GM18519 (cell line): ENCODE results near the gene AMZ1.
"Not testable (repeated sequence)": the region's sequence is repeated elsewhere in the genome, so short reads cannot be mapped to it uniquely, and the experiment has no call there.

Experiments used
- ATAC-seq: cut with Tn5 transposase; IDR thresholded peaks from one replicate; pipeline ENCODE4 v1.9.1; 2021; ENCODE audit warnings: mild to moderate bottlenecking, moderate library complexity; ENCODE audit not compliant: unreplicated experiment, low FRiP score

AMZ1 gene

DNA sequence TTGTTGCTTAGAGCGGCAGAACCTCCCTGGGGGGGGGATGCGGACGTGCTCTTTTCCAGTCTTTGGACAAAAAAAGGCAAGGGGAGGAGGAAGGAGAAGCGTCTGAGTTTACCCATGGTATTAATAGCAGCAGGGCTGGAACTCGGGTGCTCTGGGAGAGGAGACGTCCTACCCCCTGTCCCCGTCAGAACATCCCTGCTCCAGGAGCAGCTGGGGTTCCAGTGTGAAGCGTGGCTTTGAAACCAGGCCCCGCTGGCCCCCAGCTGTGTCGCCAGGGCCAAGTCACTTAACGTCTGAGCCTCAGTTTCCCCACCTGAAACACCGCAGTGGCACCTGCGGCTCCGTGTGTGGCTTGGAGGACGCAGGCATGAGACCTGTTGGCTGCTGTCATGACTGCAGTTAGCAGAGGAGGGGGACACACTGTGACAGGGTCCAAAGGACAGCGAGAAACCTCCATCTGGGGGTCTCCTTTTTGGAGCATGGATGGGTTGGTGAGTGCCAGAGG is 1.4 kb downstream of the AMZ1 start:
- no peak for ATAC-seq

DNA sequence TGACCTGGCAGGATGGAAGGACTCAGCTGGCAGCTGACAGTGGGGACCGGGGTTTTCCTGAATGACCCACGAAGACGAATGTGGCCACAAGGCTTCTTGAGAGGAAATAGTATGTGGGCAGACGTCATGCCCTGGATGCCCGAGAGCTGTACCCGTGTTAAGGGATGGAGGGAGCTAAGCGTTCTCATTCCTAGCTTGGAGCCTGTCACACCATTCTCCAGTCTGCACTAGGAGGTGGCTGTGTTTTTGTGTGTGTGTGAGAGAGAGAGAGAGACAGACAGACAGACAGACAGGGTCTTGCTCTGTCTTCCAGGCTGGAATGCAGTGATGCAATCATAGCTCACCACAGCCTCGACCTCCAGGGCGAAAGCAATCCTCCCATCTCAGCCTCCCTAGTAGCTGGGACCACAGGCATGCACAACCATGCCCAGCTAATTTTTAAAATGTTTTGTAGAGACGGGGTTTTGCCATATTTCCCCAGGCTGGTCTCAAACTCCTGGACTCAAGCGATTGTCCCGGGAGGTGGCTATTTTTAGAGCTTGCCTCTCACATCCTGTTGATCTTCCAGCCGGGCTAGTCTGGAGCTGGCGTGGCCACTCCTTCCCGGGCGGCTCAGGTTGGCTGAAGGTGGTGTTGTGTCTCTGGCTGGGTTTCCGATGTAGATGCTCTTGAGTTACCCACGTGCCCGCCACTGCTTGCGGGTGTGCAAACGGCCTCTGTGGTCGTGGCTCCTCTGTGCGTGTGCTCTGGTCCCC is 2.1 kb downstream of the AMZ1 start:
- no peak for ATAC-seq

DNA sequence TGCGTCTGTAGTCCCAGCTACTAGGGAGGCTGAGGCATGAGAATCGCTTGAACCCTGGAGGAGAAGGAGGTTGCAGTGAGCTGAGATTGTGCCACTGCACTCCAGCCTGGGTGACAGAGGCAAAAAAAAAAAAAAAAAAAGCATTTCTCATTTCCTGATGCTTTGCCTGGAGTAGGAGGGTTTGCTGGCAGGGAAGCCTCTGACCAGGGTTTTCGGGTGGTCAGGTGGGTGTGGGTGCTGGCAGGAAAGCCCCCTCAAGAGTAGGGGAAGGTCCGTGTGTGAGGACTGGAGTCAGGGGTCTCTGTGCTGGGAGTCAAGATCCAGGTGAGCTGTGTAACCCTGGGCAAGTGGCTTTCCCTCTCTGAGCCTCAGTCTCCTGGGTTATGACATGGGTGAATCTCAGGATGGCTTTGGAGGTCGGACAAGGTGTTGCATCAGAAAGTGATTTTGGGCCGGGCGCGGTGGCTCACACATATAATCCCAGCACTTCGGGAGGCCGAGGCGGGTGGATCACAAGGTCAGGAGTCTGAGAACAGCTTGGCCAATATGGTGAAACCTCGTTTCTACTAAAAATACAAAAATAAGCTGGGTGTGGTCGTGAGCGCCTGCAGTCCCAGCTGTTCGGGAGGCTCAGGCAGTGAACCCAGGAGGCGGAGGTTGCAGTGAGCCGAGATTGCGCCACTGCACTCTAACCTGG is 3.2 kb downstream of the AMZ1 start:
- no peak for ATAC-seq

DNA sequence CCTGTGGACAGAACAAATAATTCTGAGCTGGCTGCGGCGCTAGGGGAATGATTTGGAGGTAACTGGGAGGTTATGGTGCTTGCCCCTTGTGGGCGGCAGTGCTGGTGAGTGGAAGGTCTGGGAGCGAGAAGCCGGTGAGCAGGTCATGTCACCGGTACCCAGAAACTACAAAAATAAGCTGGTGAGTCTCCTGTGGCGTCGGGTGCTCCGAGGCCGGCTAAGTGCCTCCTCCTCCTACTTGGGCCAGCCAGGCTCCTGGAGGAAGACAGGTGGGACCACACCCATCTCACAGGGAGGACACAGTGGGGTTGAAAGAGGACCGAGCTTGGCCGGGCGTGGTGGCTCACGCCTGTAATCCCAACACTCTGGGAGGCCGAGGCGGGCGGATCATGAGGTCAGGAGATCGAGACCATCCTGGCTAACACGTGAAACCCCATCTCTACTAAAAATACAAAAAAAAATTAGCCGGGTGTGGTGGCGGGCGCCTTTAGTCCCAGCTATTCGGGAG is 4.0 kb downstream of the AMZ1 start:
- not testable (repeated sequence) for ATAC-seq

DNA sequence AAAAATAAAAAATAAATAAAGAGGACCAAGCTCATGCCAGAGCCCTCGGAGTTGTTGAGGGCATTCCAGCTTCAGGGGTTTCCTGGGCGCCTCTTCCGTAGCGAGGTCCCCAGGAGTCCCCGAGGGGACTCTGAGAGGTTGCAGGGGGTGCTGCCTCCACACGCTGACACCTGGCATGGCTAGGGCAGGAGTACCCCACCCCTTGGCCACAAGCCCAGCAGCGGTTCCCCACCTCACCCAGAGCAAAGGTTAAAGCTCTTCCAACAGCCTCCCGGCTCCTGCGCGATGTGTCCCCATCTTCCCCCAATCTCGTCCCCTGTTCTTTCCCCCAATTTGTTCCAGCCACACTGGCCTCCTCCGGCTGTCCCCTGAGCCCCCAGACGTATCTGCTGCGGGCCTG is 4.5 kb downstream of the AMZ1 start:
- no peak for ATAC-seq

DNA sequence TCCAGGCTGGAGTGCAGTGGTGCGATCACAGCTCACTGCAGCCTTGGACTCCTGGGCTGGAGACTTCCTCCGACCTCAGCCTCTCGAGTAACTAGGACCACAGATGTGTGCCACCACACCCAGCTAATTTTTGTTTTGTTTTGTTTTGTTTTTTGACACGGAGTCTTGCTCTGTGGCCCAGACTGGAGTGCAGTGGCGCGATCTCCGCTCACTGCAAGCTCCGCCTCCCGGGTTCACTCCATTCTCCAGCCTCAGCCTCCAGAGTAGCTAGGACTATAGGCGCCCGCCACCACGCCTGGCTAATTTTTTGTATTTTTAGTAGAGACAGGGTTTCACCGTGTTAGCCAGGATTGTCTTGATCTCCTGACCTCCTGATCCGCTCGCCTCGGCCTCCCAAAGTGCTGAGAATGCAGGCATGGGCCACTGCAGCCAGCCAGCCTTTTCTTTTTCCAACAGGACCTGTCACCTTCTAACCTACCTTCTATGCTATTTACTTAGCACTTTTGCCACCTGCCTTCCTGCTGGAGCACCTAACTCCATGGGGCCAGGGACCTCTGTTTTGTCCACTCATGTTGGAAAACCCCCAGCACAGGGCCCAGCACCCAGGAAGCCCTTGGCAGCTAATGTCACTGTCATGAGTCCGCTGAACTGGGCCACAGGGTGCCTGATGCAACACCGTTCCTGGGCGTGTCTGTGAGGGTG is 5.6 kb downstream of the AMZ1 start:
- ATAC-seq, result not testable (repeated sequence)

DNA sequence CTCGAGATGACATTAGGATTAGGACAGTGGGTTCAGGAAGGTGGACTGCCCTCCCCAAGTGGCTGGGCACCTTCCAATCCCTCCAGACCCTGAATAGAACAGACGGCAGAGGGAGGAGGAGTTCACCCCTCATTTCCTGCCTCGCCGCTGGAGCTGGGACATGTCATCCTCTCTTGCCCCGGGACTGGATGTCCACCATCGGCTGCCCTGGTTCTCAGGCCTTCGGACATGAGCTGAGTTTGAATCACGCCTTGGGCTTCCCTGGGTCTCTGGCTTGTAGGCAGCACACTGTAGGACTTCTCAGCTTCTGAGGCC is 6.1 kb downstream of the AMZ1 start:
- ATAC-seq, result not testable (repeated sequence)

DNA sequence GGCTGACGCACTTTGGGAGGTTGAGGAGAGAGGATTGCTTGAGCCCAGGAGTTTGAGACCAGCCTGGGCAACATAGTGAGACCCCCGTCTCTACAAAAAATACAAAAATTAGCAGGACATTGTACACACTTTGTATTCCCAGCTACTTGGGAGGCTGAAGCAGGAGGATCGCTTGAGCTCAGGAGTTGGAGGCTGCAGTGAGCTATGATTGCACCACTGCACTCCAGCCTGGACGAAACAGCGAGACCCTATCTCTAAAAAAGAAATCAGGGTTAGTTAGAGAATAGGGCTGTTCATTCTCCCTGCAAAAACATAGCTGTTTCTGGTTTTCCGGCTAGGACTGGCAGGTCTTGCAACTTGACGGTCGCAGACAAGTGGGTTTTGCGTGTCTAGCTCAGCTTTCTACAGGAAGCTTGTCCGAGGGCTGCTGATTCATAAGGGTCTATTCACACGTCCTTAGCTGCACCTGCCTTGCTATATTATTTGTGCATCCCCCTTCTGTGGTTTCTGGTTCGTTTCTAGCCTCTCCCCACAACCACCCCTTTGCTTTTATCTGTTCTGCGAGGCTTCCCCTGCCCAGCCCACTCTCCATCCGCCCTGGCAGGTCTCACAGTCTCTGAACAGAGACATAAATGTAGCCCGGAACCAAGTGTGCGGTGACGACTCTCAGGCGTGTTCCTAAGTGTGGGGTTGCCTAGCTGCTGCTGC is 10.7 kb downstream of the AMZ1 start:
- ATAC-seq, result peak; percentile 94

DNA sequence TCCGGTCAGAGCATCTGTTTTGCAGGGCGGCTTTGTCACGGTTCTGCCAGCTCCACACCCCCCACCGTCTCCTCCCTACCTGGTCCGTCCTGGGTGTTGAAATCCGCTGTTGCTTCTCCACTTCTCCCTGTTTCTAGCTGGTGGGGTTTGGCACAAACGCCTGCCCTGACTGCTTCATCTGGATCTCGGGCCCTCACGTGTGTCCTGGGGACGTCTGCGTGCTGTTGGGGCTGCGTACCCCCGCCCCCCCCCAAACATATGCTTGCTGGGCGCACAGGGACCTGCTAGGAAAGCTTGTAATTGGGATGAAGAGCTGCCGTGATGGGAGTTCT is 11.3 kb downstream of the AMZ1 start:
- no peak for ATAC-seq

DNA sequence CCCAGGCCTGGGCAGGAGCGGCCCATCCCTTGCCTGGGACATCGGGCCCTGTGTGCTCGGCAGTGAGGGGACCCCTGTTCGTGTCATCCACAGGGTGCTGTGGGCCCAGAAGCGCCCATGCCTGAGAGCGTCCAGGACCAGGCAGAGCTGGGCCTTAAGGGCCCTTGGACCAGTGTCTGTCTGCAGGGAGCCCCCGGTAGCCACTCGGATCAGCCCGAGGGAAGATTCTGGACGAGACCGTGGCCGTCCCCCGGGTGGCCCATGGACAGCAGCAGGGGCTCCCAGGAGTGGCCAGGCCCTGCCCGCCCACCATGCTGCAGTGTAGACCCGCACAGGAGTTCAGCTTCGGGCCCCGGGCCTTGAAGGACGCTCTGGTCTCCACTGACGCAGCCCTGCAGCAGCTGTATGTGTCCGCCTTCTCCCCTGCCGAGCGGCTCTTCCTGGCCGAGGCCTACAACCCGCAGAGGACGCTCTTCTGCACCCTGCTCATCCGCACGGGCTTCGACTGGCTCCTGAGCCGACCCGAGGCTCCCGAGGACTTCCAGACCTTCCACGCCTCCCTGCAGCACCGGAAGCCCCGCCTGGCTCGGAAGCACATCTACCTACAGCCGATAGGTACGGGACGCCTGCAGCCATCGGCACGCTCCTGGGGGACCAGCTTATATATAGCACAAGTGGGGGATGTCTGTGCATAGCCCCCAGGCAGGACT is 12.3 kb downstream of the AMZ1 start:
- ATAC-seq, result no peak

DNA sequence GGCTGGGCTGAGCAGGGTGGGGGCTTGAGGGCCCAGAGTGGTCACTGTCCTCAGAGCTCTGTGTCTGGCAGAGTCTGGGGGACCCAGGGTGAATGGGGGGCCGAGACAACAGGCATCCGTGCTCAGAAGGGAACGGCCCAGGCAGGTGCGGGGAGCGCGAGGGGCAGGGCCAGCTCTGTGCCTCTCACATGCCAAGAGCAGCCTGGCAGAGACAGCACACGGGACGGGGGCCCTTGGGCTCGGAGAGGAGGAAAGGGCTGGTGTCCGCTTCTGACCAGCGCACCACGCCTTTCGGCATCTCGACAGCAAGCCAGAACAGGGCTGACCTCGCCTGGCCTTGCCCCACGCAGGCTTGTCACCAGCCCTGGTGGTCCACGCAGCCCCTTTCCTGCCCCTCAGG is 13.4 kb downstream of the AMZ1 start:
- no peak for ATAC-seq

DNA sequence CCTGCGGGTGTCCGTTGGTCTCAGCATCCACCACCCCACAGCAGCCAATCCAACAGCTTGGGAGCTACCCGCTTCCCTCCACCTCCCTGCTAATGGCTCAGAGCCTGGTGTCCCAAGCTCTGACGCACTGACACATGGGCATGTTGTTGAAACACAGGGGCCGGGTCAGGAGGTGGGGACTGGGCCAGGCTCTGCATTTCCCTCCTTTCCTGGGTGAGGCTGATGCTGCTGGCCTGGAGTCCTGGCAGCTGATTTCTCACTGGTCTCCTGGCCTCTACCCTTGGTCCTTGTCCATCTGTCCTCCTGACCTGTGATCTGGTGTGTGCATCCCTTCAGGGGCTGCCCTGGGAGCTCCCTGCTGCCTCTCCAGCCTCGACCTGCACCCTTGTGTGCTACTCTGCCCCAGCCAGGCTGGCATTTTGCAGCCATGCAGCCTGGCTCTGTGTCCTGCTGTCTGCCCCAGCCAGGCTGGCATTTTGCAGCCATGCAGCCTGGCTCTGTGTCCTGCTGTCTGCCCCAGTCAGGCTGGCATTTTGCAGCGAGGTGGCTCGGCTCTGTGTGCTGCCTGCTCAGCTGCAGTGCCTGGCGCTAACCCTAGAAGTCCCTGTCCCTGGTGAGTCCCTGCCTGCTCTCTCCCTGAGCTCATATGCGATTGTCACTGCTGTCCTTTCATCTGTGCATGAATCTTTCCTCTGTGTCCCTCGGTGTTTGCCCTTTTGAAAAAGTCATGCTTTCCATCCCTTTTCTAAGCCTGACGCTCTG is 14.0 kb downstream of the AMZ1 start:
- no peak for ATAC-seq

DNA sequence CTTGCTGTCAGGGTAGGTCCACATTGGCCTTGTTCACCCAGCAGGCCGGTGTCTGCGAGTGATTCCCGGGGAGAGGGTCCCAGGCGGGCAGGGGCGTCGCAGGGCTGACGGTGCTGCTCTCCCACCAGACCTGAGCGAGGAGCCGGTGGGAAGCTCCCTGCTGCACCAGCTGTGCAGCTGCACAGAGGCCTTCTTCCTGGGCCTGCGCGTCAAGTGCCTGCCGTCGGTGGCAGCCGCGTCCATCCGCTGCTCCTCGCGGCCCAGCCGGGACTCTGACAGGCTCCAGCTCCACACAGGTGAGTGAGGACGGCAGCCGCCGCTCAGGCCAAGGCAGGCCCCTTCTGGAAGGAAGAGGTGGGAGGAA is 14.6 kb downstream of the AMZ1 start:
- ATAC-seq, result no peak

DNA sequence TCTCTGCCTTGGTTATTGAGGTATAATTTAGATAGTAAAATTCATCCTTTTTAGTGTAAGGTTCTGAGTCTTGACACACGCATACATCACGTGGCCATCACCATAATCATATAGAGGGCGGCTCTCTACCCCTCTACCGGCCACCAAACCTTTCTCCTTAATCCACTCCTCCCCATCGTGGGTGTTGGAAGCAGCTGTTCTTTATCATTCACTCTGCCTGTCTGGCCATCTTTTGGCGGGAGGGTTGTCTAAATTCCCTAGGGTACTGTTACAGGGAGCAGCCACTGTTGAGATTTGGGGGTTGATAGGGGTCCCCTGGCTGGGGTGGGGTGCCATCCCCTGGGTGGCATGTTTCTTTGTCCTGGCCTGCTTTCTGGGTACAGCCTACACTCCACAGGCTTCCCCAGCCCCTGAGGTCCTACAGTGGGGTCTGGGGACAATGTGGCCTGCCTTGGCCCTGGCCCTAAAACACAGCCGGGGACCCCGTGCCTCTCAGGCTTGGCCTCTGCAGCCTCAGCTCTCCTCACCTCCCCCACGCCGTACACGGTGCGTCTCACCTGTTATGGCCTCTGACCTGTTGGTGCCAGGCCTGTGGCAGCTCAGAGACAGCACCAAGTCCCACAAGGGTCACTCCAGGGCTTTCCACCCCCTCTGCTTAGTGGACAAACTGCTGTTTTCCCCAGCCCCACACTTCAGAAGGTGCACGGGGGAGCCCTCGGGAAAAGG is 17.5 kb downstream of the AMZ1 start:
- ATAC-seq, result no peak

DNA sequence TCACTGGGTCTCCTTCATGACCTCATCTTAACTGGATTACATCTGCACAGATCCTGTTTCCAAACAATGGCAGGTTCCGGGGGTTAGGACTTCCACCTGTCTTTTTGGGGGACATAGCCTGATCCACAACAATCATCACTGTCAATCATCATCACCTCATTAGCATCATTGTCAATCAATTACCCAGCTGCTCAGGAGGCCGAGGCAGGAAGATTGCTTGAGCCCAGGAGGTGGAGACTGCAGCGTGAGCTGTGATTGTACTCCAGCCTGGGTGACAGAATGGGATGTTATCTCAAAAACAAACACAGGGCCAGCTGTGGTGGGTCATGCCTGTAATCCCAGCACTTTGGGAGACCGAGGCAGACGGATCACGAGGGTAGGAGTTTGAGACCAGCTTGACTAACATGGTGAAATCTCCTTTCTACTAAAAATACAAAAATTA is 18.7 kb downstream of the AMZ1 start:
- no peak for ATAC-seq

DNA sequence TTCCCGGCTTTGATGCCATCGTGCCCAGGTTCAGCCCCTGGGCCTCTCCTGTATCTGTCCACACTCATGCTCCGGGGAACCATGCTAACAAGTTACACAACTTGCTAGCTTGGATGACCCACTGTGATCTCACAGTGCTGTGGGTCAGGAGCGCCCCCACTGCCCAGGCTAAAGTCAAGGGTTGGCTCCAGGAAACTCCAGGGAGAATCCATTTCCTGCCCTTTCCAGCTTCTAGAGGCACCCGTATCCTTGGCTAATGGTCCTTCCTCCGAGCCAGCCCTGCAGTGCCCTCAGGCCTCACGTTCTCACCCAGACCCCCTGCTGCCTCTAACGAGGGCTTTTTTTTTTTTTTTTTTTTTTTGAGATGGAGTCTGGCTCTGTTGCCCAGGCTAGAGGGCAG is 19.5 kb downstream of the AMZ1 start:
- no peak for ATAC-seq

DNA sequence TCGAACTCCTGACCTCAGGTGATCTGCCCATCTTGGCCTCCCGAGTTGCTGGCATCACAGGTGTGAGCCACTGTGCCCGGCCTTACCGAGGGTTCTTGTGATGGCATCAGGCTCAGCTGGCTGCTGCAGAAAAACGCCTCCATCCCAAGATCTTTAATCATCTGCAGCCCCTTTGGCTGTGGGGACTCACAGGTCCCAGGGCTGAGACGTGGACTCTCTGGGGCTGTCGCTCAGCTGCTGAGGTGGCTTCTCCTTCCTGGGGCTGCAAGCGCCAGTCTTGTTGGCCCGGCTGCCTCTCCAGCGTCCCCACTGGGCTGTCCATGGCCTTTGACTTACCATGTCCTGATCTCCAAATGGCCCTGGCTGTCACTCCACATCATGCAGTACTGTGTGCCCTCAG is 20.0 kb downstream of the AMZ1 start:
- no peak for ATAC-seq

DNA sequence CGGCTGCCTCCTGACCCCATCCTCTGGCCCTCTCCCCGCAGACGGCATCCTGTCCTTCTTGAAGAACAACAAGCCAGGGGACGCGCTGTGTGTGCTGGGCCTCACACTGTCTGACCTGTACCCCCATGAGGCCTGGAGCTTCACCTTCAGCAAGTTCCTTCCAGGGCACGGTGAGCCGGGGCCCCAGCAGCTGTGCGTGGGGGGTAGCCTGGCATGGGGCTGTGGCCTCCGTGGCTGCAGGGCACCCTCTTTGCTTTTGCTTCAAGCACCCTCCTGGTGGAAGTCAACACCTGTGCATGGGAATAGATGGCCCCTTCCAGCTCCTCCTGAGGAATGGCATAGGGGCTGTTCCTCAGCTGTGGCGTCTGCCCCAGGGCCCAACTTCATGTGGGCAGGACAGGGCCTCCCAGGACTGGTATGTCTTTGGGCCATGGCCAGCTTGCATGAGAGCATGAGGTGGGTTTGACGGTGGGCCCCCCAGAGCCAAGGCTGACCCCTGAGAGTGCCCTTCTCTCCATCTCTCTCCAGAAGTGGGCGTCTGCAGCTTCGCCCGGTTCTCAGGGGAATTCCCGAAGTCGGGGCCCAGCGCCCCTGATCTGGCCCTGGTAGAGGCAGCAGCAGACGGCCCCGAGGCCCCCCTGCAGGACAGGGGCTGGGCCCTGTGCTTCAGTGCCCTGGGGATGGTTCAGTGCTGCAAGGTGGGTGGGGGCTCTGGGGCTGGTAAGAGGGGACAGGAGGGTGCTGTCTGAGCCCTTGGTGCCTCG is 20.7 kb downstream of the AMZ1 start:
- ATAC-seq, result no peak
